Colonic mucosa (tissue), 4 donors: ENCODE results near the gene MAFF. TPM values are rescaled to one million over a fixed set of nuclear protein-coding genes. Genes with fewer than 3 reads are reported as not detected.

Experiments
- DNase-seq: peaks from one replicate; pipeline ENCODE4 v3.0.0-alpha.2; 2020
- H3K27ac ChIP-seq: fragments of 200-600 bp; one replicate; pipeline ENCODE4 v1.8.0; 2021
- H3K27me3 ChIP-seq: fragments of 200-600 bp; one replicate; pipeline ENCODE4 v1.8.0; 2021
- H3K36me3 ChIP-seq: fragments of 200-600 bp; one replicate; pipeline ENCODE4 v1.8.0; 2021
- H3K4me1 ChIP-seq: fragments of 200-600 bp; one replicate; pipeline ENCODE4 v1.8.0; 2021; ENCODE audit warnings: mild to moderate bottlenecking
- H3K4me3 ChIP-seq: fragments of 200-600 bp; one replicate; pipeline ENCODE4 v1.8.0; 2021
- H3K9ac ChIP-seq, 2 donors: one replicate each; pipeline ENCODE4 v1.7.0; 2013; ENCODE audit warnings: control low read depth in 2 of 2, low read depth in 2 of 2, low read length in 2 of 2
- H3K9me3 ChIP-seq: fragments of 200-600 bp; one replicate; pipeline ENCODE4 v1.8.0; 2021
- CTCF ChIP-seq: fragments of 200-600 bp; IDR thresholded peaks from one replicate; pipeline ENCODE4 v1.8.0; 2022; ENCODE audit warnings: antibody characterized with exemption, mild to moderate bottlenecking
- intact Hi-C: fragments of 100-400 bp; cut with DNase I; formaldehyde crosslinking; loops from one replicate; pipeline ENCODE4 v1.14.1; 2022
- total RNA-seq, 2 donors: library from RNA; stranded (reverse); fragmentation: NEBNext Ultra II Directional in 1 of 2; extraction: Animal tissue kit (Norgen Biotek cat#: 25700) in 1 of 2; gene quantifications; one replicate each; pipeline ENCODE4 v1.2.1, GENCODE V29; 2021
- donor health status: healthy.
- donor health status: DM: no; HTN: no; CAD: no.
- donor health status: DM: no; HTN: no; CAD: no.

The MAFF gene
- total RNA-seq, 2 donors from 2014 or later, result 5.2 to 41.7 TPM

DNA sequence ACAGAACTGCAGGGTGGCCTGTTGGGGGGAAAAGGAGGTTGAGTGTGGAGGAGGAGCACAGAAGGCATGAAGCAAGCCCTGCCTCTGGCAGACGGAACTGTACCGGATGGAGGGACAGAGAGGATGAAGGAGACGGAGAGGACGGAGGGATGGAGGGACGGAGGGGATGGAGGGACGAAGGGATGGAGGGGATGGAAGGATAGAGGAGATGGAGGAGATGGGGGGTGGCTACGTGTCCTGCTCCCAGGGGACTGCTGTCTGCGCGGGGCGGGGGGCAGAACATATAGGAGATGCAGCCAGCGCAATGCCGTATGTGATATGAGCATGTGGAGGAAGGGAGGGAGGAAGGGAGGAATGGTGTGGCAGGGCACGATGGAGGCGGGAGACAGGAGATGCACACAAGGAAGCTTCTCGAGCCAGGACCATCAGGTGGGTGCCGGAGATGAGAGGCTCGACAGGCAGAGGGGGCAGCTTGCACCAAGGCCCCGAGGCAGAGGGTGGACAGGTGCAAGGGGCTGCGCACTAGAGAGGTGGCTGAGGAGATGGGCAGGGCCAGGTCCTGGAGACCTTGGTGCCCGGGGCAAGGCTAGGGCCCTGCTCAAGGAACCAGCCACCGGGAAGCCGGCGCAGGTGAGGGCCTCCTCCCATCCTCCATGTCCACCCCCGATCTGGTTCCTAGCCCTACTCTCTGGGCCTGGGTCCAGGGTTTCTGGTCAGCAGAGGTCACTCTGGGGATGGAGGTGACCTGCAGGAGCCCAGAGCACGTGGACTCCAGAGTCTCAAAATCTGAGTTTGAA, 25.3 kb downstream of the MAFF start:
- no peak for DNase-seq
- no peak overlapping the region for H3K4me3 ChIP-seq
- intact Hi-C loops, result no loop called here
- TF ChIP-seq CTCF, result no peak
- peaks cover 25% of the 10 kb centered on the region for H3K4me1 ChIP-seq
- no peaks in the 10 kb centered on the region for H3K9me3 ChIP-seq
- H3K27me3 ChIP-seq, result no peaks in the 10 kb centered on the region
- peaks cover 7% of the 10 kb centered on the region for H3K36me3 ChIP-seq
- H3K27ac ChIP-seq, result no peak overlapping the region
- H3K9ac ChIP-seq, result peak overlapping the region in 1 of 2 donors; percentile 14

- Histone ChIP-seq H3K4me3 (no peak overlapping the region), H3K9ac (peak overlapping the region; percentile 45 to 75), H3K27me3 (no peaks in the 10 kb centered on the region), H3K36me3 (peaks cover 7% of the 10 kb centered on the region), H3K9me3 (no peaks in the 10 kb centered on the region), H3K27ac (peak overlapping the region; percentile 84), H3K4me1 (peaks cover 19% of the 10 kb centered on the region)
- TF ChIP-seq CTCF, result no peak
- intact Hi-C loops, result no loop called here
- no peak for DNase-seq
Observed at GRCh38 chr22:38228326-38228872, 26.6 kb downstream of the MAFF start.

DNA sequence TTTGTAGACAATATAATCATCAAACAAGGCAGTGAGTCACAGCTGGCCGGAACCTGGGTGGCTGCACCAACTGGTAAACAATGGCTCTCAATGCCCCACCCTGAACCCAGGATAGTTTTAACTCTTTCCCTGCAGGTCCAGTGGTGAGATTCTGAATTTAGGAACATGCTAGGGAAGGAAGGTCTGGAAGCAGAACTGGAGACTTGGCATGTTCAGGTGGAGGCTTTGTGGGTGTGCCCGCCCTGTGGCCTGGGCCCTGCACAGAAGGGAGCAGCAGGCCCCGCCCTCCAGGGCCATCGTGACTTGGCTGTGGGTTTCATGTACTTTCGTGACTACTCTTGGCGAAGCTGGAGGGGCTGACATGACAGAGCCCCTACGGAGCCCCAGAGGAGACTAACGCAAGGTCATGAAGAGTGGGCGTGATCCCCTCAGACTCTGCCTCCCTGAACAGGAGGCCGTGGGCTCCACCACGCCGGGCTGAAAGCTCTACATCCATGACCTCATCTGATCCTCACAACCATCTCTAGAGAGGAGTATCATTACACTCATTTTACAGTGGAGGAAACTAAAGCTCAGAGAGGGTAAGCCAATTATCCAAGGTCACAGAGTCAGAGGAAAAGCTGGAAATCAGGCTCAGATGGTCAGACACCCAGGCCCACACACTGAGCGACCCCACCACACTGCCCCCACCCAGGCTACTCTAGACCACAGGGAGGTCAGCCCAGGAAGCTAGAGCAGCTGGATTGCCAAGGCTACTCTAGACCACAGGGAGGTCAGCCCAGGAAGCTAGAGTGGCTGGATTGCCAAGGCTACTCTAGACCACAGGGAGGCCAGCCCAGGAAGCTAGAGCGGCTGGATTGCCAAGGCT, 27.3 kb downstream of the MAFF start:
- H3K9me3 ChIP-seq, result no peaks in the 10 kb centered on the region
- H3K27ac ChIP-seq, result peak overlapping the region; percentile 84
- no peaks in the 10 kb centered on the region for H3K27me3 ChIP-seq
- intact Hi-C loops, result no loop called here
- TF ChIP-seq CTCF, result no peak
- H3K9ac ChIP-seq, result peak overlapping the region in 1 of 2 donors; percentile 75
- H3K36me3 ChIP-seq, result peaks cover 7% of the 10 kb centered on the region
- peak; percentile 87 for DNase-seq
- H3K4me3 ChIP-seq, result no peak overlapping the region
- H3K4me1 ChIP-seq, result peaks cover 18% of the 10 kb centered on the region

DNA sequence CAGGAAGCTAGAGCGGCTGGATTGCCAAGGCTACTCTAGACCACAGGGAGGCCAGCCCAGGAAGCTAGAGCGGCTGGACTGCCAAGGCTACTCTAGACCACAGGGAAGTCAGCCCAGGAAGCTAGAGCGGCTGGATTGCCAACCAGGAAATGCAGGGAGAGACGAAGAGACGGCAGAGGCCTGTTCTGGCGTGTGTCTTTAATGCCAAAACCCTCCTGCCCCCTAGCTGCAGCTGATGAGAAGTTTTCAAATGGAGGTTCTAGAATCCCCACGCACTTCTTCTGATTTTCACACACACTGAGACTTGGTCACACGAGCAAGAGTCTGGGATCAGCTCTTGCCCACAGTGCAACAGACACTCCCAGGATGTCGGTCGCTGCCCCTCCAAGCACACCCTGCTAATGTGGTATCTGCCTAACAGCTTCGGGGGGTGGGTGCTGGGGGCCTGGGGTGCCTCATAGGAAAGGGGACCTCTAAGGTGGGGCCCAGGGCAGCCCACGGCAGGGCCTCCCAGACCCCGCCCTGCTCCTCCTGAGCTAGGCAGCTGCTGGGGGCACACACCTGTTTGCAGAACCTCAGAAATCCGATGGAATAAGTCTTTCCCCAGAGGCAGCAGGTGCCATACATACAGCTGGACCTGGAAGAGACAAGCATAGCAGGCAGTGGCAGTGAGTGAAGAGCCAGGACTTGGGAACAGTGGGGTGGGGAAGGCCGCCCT, 28.5 kb downstream of the MAFF start:
- H3K9ac ChIP-seq, result peak overlapping the region in 1 of 2 donors; percentile 53
- TF ChIP-seq CTCF, result peak; percentile 52
- peak overlapping the region; percentile 50 for H3K27ac ChIP-seq
- H3K9me3 ChIP-seq, result no peaks in the 10 kb centered on the region
- peaks cover 7% of the 10 kb centered on the region for H3K36me3 ChIP-seq
- H3K27me3 ChIP-seq, result no peaks in the 10 kb centered on the region
- peaks cover 18% of the 10 kb centered on the region for H3K4me1 ChIP-seq
- intact Hi-C loops, result loop anchor here (5.0 to 10.0 kb wide), 2 partner anchors 115 to 178 kb away; partner anchors contain the start of gene BAIAP2L2
- DNase-seq, result peak; percentile 85
- H3K4me3 ChIP-seq, result no peak overlapping the region

DNA sequence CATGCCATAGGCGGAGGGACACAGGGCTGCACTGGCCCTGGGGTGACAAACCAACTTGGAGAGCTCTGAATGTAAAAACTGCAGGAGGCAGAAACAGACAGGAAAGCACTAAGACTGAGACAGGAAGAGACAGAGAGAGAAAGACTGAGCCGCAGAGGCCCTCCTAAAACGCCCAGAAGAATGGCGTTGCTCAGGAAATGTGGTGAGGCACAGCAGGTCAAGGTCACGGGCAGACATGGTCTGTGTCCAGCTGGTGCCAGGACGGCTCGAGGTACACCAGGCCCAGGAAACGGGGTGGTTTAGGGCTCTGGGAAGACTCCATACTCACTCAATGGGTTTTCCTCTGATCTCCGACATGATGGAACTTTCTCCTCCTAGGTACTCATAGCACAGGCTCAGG, 29.1 kb downstream of the MAFF start:
- no peak for DNase-seq

More for the DNA sequence above, 29.1 kb downstream of the MAFF start:
- intact Hi-C loops, result loop anchor here (5.0 to 10.0 kb wide), 2 partner anchors 116 to 179 kb away; partner anchors contain the start of gene BAIAP2L2
- H3K27ac ChIP-seq, result peak overlapping the region; percentile 50
- no peak overlapping the region for H3K4me3 ChIP-seq
- H3K27me3 ChIP-seq, result no peaks in the 10 kb centered on the region
- no peaks in the 10 kb centered on the region for H3K9me3 ChIP-seq
- no peak for TF ChIP-seq CTCF
- no peak overlapping the region for H3K9ac ChIP-seq
- H3K4me1 ChIP-seq, result peaks cover 18% of the 10 kb centered on the region
- H3K36me3 ChIP-seq, result peaks cover 7% of the 10 kb centered on the region
